K562 (cell line): Measurements from ENCODE around the gene TENM4. TPM values are rescaled to one million over a fixed set of nuclear protein-coding genes. Genes with fewer than 3 reads are reported as not detected.

Experiments used
- ATAC-seq: fragments of 200-7000 bp; cut with Tn5 transposase; 3 replicates; pipeline ENCODE4 v1.9.1; 2020; ENCODE audit warnings: moderate library complexity
- BruUV-seq: library from RNA; stranded (reverse); fragments of 400-500 nt; replicated peaks from 2 replicates; lab custom pipeline; 2021; lab: Mats Ljungman, UMichigan
- CTCF ChIA-PET: fragments of 300-600 bp; formaldehyde crosslinking; extraction: SDS; loops from one replicate; lab custom pipeline; 2021; ENCODE audit warnings: low intra/inter-chr PET ratio; lab: Yijun Ruan, JAX
- POLR2A ChIA-PET: fragments of 300-600, 350-650 bp; sonication (Branson Sonifier 250); formaldehyde crosslinking; extraction: SDS; loops from one replicate; lab custom pipeline; 2021; ENCODE audit warnings: antibody characterized with exemption, inconsistent platforms; lab: Yijun Ruan, JAX
- DNase-seq, 4 experiments: peaks; one replicate each; pipeline versions ENCODE4 v3.0.0 to v3.0.0-alpha.2; 2011 to 2018; ENCODE audit warnings: low spot score in 3 of 4, mixed read lengths in 3 of 4; ENCODE audit errors: extremely low read depth in 1 of 4
- FAIRE-seq: peaks from 2 replicates; lab custom pipeline; 2011; peaks lifted over from hg19 to GRCh38; lab: Jason Lieb, UNC
- H2AFZ ChIP-seq: 2 replicates; pipeline ENCODE4 v1.6.0; 2011; ENCODE audit warnings: low read depth, low read length, control low read depth, inconsistent platforms
- H3K27ac ChIP-seq: fragments of 200-600 bp; 3 replicates; pipeline ENCODE4 v1.8.0; 2011; ENCODE audit warnings: low read depth, mild to moderate bottlenecking, control low read depth, inconsistent platforms, low read length, moderate library complexity, mixed read lengths; ENCODE audit errors: extremely low read depth
- H3K27me3 ChIP-seq, 2 experiments: fragments of 300-600 bp in 1 of 2; 2 replicates in 1 of 2; 3 replicates in 1 of 2; pipeline versions ENCODE4 v1.6.0 to v1.8.0; 2011; ENCODE audit warnings: inconsistent platforms in 2 of 2, low read length in 2 of 2, mild to moderate bottlenecking in 1 of 2, mixed read lengths in 1 of 2, moderate library complexity in 1 of 2; ENCODE audit not compliant: control insufficient read depth in 2 of 2, insufficient read depth in 2 of 2
- H3K36me3 ChIP-seq: fragments of 300-600 bp; 3 replicates; pipeline ENCODE4 v1.8.0; 2011; ENCODE audit warnings: mild to moderate bottlenecking, low read length, inconsistent platforms; ENCODE audit not compliant: control insufficient read depth, insufficient read depth
- H3K4me1 ChIP-seq, 2 experiments: fragments of 200-600 bp in 1 of 2; replicated peaks in 1 of 2; 2 replicates in 1 of 2; 3 replicates in 1 of 2; pipeline versions ENCODE4 v1.5.1 to v1.8.0; 2011; ENCODE audit warnings: inconsistent platforms in 2 of 2, low read length in 2 of 2, mild to moderate bottlenecking in 1 of 2, mixed read lengths in 1 of 2, moderate library complexity in 1 of 2; ENCODE audit not compliant: control insufficient read depth in 2 of 2, insufficient read depth in 2 of 2
- H3K4me2 ChIP-seq: 2 replicates; pipeline ENCODE4 v1.6.1; 2011; ENCODE audit warnings: low read length, control low read depth, inconsistent platforms, mixed read lengths; ENCODE audit not compliant: insufficient read depth
- H3K4me3 ChIP-seq: fragments of 200-600 bp; sonication (generic), shearing (Covaris generic); 2 replicates; pipeline ENCODE4 v1.5.1; 2016; ENCODE audit warnings: control low read depth, inconsistent platforms
- H3K79me2 ChIP-seq: fragments of 200-600 bp; 3 replicates; pipeline ENCODE4 v1.8.0; 2011; ENCODE audit warnings: low read length, inconsistent platforms; ENCODE audit not compliant: control insufficient read depth, insufficient read depth
- H3K9ac ChIP-seq, 2 experiments: 2 replicates each; pipeline versions ENCODE4 v1.6.0 to v1.6.1; 2011; ENCODE audit warnings: low read depth in 2 of 2, low read length in 2 of 2, control low read depth in 1 of 2, inconsistent platforms in 1 of 2, mild to moderate bottlenecking in 1 of 2, mixed read lengths in 1 of 2; ENCODE audit not compliant: insufficient read depth in 1 of 2
- H3K9me1 ChIP-seq: one replicate; pipeline ENCODE4 v1.6.0; 2011; ENCODE audit warnings: inconsistent platforms, mild to moderate bottlenecking, low read length, moderate library complexity; ENCODE audit not compliant: control insufficient read depth, insufficient read depth
- H3K9me3 ChIP-seq: replicated peaks from 2 replicates; pipeline ENCODE4 v1.5.1; 2011; ENCODE audit warnings: low read depth, low read length, inconsistent platforms; ENCODE audit not compliant: control insufficient read depth, insufficient read depth
- H4K20me1 ChIP-seq: replicated peaks from 2 replicates; pipeline ENCODE4 v1.6.1; 2011; ENCODE audit warnings: low read length, inconsistent platforms, mixed read lengths; ENCODE audit not compliant: control insufficient read depth, insufficient read depth
- GTF2B ChIP-seq: IDR thresholded peaks from 2 replicates; pipeline ENCODE4 v1.6.1; 2011; ENCODE audit not compliant: insufficient read length; ENCODE audit errors: extremely low read depth
- KAT8 ChIP-seq: fragments of 450-650 bp; IDR thresholded peaks from 2 replicates; pipeline ENCODE4 v1.6.1; 2016; ENCODE audit warnings: low read depth, mild to moderate bottlenecking
- KLF1 ChIP-seq: fragments of 450-650 bp; IDR thresholded peaks from 2 replicates; pipeline ENCODE4 v1.6.1; 2016; ENCODE audit warnings: missing genetic modification characterization, missing compliant biosample characterization
- MIER1 ChIP-seq: fragments of 450-650 bp; IDR thresholded peaks from 2 replicates; pipeline ENCODE4 v1.6.1; 2016; ENCODE audit warnings: antibody characterized with exemption, mild to moderate bottlenecking, low read depth
- MLX ChIP-seq, 2 experiments: fragments of 450-650 bp in 1 of 2; sonication (generic) in 1 of 2; formaldehyde crosslinking; conservative IDR thresholded peaks; 2 replicates each; pipeline versions ENCODE4 v1.4.0 to v1.8.1; 2020 to 2022; ENCODE audit warnings: mild to moderate bottlenecking in 1 of 2, missing genetic modification reagents in 1 of 2
- MNT ChIP-seq, 2 experiments: fragments of 450-650 bp; conservative IDR thresholded peaks; 2 replicates each; pipeline ENCODE4 v1.6.1; 2017; ENCODE audit warnings: mild to moderate bottlenecking in 2 of 2, moderate library complexity in 2 of 2
- MTF1 ChIP-seq: fragments of 250-450 bp; sonication (Bioruptor Pico); IDR thresholded peaks from 2 replicates; pipeline ENCODE4 v1.9.0; 2021; ENCODE audit warnings: moderate library complexity, mild to moderate bottlenecking, inconsistent platforms, borderline replicate concordance
- RNF219 ChIP-seq: fragments of 250-450 bp; sonication (Bioruptor Pico); IDR thresholded peaks from 2 replicates; pipeline ENCODE4 v1.5.0; 2022; ENCODE audit warnings: mild to moderate bottlenecking
- THAP7 ChIP-seq: fragments of 250-450 bp; sonication (Bioruptor Pico); IDR thresholded peaks from 2 replicates; pipeline ENCODE4 v1.5.0; 2021
- ZNF764 ChIP-seq: fragments of 250-450 bp; sonication (Bioruptor Pico); IDR thresholded peaks from 2 replicates; pipeline ENCODE4 v1.4.0; 2020; ENCODE audit warnings: low read depth, mild to moderate bottlenecking, moderate library complexity
- WGBS: fragments of 100-300 bp; shearing (Covaris generic); methylation state at CpG from one replicate; pipeline ENCODE4 v1.1.6; 2016; ENCODE audit warnings: low coverage, mixed read lengths; ENCODE audit not compliant: insufficient coverage; ENCODE audit errors: missing lambda C conversion rate; 5-methylcytosine and 5-hydroxymethylcytosine counted together
- in situ Hi-C: fragments of 300-500 bp; cut with MboI; formaldehyde crosslinking; loops from 4 replicates; pipeline ENCODE4 v1.15.0; 2018; ENCODE audit warnings: inconsistent platforms, mixed read lengths
- intact Hi-C: fragments of 100-400 bp; cut with micrococcal nuclease; formaldehyde crosslinking; loops from 2 replicates; pipeline ENCODE4 v1.14.2; 2022
- polyA plus RNA-seq, 8 experiments: library from polyadenylated mRNA; depleted of rRNA in 4 of 8; stranded (reverse) in 5 of 8; unstranded in 3 of 8; fragments of >200 nt; fragmentation: Nextera tagmentation in 2 of 8; fragmentation: Illumina TruSeq in 1 of 8; extraction: Ambion mirVana in 2 of 8; extraction: Trizol in 1 of 8; gene quantifications; 2 replicates each; pipeline versions ENCODE4 v1.2.1 to v1.2.3, GENCODE V29; 2011 to 2014; ENCODE audit warnings: inconsistent platforms in 1 of 8, missing spikeins in 1 of 8
- total RNA-seq, 7 experiments: library from RNA; depleted of rRNA in 6 of 7; stranded (reverse); fragments of >200 nt in 6 of 7; fragmentation: Illumina TruSeq in 2 of 7; extraction: Trizol in 2 of 7; gene quantifications; 2 replicates each; pipeline versions ENCODE4 v1.2.1 to v1.2.3, GENCODE V29; 2011 to 2021; ENCODE audit warnings: low replicate concordance in 1 of 7

Gene TENM4
- total and polyA plus RNA-seq, 9 of the 15 experiments (the other 6 are each of a cell fraction or from before 2014, with no cell fraction given), result 0.16 TPM; not detected in 8

GRCh38 chr11:78710417-78710816 lies 730.4 kb downstream of the TENM4 start:
- no peak for FAIRE-seq
- TF ChIP-seq ZNF764 (CRISPR knock-in tag) (no peak), THAP7 (CRISPR knock-in tag) (no peak), MTF1 (CRISPR knock-in tag) (no peak), KLF1 (tag) (no peak), MIER1 (no peak), MLX (CRISPR knock-in tag; conservative IDR thresholded peaks at IDR 0.05) (no peak), KAT8 (no peak), GTF2B (no peak), RNF219 (no peak), MNT (conservative IDR thresholded peaks at IDR 0.05) (no peak)
- Histone ChIP-seq H3K4me1 (no peaks in the 10 kb centered on the region), H3K4me2 (no peak overlapping the region), H3K9ac (no peak overlapping the region), H3K9me1 (no peaks in the 10 kb centered on the region), H4K20me1 (0 out of 2 replicates have a peak, but pooled peaks cover under 1% of the 10 kb centered on the region), H3K9me3 (no peaks in the 10 kb centered on the region), H3K27ac (no peak overlapping the region), H2AFZ (no peak overlapping the region), H3K27me3 (peaks cover 3 to 19% of the 10 kb centered on the region in 2 experiments; a peak in 3 of 5 replicates), H3K36me3 (no peaks in the 10 kb centered on the region), H3K79me2 (no peaks in the 10 kb centered on the region), H3K4me3 (no peak overlapping the region)
- CTCF ChIA-PET, result no interaction called here
- intact Hi-C loops (no loop called here), in situ Hi-C loops (no loop called here)
- no peak for ATAC-seq
- WGBS, result 0% methylated on average over 4 of the region's 4 CpGs
- POLR2A ChIA-PET, result no interaction called here
- no peak for DNase-seq
- no TSS peak for BruUV-seq
